Measurements from ENCODE around the gene SUCLG2.

DNA sequence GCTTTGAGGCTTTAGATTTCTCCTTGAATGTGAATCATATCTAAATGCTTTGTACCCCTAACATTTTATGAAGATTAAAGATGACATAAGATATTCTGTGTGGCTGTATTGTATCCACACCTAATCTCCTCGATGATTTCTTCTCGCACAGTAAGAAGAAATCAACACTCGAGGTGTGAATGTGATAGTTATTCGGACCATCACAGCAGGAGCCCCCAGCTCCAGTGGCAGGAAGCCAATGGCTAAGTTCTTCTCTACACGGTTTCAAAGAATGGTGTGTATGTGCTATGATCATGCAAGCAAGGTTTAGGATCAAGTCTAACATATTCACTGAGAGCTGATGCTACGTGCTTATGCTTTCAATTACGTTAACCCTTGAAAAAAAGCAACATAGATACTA lies 271.0 kb downstream of the SUCLG2 start:
- TF ChIP-seq, protein P1, sequence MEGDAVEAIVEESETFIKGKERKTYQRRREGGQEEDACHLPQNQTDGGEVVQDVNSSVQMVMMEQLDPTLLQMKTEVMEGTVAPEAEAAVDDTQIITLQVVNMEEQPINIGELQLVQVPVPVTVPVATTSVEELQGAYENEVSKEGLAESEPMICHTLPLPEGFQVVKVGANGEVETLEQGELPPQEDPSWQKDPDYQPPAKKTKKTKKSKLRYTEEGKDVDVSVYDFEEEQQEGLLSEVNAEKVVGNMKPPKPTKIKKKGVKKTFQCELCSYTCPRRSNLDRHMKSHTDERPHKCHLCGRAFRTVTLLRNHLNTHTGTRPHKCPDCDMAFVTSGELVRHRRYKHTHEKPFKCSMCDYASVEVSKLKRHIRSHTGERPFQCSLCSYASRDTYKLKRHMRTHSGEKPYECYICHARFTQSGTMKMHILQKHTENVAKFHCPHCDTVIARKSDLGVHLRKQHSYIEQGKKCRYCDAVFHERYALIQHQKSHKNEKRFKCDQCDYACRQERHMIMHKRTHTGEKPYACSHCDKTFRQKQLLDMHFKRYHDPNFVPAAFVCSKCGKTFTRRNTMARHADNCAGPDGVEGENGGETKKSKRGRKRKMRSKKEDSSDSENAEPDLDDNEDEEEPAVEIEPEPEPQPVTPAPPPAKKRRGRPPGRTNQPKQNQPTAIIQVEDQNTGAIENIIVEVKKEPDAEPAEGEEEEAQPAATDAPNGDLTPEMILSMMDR (tag by site-specific recombination; IDR thresholded peaks at IDR 0.05) = no peak
- TF ChIP-seq PRDM1 (tag by site-specific recombination; IDR thresholded peaks at IDR 0.05) = no peak
- TF ChIP-seq, protein P2, sequence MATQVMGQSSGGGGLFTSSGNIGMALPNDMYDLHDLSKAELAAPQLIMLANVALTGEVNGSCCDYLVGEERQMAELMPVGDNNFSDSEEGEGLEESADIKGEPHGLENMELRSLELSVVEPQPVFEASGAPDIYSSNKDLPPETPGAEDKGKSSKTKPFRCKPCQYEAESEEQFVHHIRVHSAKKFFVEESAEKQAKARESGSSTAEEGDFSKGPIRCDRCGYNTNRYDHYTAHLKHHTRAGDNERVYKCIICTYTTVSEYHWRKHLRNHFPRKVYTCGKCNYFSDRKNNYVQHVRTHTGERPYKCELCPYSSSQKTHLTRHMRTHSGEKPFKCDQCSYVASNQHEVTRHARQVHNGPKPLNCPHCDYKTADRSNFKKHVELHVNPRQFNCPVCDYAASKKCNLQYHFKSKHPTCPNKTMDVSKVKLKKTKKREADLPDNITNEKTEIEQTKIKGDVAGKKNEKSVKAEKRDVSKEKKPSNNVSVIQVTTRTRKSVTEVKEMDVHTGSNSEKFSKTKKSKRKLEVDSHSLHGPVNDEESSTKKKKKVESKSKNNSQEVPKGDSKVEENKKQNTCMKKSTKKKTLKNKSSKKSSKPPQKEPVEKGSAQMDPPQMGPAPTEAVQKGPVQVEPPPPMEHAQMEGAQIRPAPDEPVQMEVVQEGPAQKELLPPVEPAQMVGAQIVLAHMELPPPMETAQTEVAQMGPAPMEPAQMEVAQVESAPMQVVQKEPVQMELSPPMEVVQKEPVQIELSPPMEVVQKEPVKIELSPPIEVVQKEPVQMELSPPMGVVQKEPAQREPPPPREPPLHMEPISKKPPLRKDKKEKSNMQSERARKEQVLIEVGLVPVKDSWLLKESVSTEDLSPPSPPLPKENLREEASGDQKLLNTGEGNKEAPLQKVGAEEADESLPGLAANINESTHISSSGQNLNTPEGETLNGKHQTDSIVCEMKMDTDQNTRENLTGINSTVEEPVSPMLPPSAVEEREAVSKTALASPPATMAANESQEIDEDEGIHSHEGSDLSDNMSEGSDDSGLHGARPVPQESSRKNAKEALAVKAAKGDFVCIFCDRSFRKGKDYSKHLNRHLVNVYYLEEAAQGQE (tag by site-specific recombination; IDR thresholded peaks at IDR 0.05) = no peak
- no peak for TF ChIP-seq ZNF311 (tag by site-specific recombination; IDR thresholded peaks at IDR 0.05; ENCODE audit: borderline replicate concordance)
- no peak for TF ChIP-seq ZBTB1 (tag by site-specific recombination; IDR thresholded peaks at IDR 0.05)
